ENCODE results near the gene CELF4.
A peak's percentile ranks its signal among the peaks of the same experiment; 100 is the strongest.

The CELF4 gene

DNA sequence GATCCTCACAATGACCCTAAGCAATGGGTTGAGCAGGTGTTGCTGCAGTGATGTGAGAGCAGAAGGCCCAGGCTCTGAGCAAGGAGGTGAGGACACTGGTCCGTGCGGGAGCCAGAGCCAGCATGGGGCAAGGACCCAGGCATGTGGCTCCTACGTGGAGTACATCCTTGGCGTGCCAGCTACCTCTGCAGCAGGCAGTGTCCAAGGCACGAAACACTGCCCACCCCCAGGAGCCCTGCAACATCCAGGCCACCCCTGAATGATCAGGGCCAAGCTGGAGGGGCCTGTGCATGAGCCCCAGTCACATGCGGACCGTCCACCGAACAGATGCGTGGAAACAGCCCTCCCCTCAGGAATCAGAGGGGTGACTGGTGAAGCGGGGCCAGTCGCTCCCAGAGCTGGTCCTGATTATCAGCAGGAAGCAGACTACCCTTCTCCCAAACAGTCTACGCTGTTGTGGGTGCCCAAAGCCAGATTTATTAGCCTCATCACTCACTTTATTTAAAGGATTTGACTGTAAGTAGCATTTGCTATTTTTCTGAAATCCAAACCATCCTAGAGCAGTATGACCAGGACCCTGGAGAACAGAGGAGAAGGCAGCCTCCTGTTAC lies 16.8 kb downstream of the CELF4 start:
- DNase-seq: no peak

DNA sequence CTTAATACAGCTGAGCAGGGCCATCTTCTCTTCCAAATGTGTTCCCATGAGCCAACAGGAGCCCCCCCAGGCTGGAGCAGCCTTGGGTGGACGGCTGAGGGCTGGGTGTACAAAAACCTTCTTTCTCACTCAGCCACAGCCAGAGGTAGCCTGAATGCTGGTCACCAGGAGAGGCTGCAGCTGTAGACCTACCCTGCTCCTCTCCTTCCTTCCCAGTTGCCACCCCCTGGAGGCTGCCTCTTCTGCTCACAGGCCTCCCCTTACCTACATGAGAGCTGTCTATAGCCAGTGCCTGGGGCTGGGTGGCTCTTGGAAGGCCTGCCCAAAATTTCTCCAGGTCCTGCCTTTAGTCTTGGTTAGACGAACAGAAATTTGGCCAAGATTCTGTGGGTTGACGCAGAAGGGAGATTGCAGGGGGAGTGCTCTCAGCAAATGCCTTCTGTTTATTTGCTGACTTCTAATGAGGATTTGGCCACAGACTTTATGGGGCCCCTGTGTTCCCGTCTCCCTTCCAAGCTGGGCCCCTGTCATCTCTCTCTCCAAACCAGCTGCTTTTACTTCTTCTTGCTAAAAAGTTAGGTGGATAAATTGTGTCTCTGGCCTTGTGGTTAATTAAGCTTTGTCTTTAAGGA lies 18.3 kb downstream of the CELF4 start:
- no peak for DNase-seq

DNA sequence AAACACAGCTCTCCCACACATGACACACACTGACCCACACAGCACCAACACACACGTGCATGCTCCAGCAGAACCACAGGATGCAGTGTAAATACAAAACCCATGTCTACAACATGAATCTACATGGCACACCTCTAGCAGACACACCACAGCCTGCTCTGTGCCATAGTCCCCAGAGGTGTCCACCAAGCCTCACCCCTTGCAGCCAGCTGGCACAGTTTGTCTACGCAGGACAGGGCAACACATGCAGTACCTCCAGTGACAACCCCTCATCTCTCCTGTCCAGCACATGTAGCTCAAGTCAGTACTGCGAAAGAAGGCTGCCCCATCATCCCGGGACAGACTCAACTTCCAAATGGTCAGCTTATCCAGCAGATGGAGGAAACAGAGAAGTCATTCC lies 18.9 kb downstream of the CELF4 start:
- no peak for DNase-seq

DNA sequence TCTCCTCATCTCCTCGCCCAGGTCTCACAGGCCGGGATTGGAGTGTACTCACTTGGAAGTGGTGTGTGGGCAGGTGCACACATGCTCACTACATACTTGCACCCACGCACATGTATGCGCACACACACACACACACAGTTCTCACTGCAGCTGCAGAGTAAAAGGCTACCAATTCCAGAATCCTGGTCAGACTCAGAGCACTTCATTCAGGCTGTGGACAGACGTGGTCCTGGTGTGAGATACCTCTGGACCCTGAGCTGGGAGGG lies 19.4 kb downstream of the CELF4 start:
- DNase-seq: no peak

DNA sequence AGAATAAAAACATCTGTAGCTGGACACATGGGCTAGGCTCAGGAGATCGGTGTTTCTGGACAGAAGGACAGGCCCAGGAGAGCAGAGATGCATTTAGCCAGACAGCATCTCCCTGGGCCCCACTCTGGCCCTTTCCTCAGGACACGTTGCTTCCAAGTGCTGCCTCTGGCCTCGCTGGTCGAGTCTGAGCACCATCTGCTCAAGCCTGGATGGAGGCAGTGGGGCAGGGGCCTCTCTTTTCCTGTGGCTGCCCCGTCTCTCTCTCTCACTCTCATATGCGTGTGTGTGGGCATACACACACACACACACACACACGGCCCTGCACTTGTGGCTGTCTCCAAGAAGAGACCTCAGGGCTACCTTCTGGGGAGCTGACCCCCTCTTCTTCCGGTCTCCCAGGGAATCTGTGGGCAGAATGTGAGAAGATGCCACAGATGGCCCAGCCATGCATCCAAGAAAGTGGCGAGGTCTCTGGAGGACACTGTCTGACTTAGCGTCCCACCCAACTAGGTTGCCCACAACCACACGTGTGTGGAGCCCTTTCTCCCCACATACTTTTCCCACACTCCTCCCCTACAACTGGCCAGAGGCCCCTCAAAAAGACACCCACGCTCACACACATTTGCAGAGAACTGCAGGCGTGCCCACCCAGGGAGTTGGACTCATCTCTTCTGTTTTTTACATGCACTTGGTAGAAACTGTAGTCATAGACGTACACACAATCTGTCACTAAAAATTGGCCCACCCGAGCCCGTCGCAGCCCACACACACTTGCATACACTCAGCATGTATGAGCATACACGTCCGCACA lies 19.9 kb downstream of the CELF4 start:
- DNase-seq: peak in 4 of 56 donors; percentile 6 to 54 (median 32)

DNA sequence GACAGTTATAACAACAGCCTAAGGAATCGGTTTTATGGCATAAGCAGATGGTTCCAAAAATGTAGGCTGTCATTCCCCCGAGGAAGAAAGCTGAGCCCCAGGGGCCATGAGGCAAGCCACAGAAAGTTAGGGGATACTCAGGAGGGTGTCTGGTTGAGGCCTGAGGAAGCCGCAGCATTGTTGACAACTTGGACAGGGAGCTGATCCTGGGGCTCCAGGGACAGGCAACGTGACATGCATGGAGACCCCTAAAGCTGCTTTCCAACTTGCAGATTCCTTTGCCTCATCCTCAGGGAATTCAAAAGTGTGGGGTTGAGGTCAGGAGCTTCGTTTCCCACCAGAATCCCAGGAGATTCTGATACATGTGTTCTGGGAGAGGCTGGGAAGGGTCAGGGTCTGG lies 20.9 kb downstream of the CELF4 start:
- DNase-seq: no peak

DNA sequence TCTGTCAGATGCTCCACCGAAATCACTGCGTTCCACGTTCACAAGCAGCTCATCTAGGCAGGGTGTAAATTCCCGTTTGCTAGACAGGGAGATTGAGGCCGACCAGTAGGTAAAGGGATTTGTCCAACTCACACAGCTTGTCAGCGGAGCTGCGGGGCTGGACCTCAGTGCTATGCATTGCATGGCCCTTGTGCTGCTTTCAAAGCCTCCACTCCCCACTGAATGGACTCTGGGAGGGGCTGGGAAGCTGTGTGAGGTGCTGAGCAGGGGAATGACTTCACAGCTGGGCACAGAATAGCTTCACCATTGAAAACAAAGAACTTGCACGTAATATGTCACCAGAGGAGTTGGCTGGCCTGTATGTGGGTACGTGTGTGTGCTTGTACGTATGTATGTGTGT lies 21.4 kb downstream of the CELF4 start:
- no peak for DNase-seq

DNA sequence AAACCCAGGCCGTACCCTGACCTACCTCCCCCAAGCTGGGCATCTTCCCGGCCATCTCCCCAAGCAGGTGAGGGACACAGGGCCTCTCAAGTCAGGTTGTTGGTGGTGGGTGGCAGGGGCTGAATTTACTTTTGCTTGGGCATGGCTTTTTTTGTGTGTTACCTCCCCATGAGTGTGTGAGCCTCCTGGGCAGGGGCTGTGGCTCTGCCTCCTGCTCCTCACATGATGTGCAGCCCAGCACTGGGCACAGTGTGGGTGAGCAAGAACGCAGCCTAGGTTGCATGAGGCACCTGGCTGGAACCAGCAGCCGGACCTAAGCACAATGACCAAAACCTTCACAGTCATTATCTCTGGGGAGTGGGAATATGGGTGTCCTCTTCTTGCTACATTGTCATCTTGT lies 22.3 kb downstream of the CELF4 start:
- no peak for DNase-seq

DNA sequence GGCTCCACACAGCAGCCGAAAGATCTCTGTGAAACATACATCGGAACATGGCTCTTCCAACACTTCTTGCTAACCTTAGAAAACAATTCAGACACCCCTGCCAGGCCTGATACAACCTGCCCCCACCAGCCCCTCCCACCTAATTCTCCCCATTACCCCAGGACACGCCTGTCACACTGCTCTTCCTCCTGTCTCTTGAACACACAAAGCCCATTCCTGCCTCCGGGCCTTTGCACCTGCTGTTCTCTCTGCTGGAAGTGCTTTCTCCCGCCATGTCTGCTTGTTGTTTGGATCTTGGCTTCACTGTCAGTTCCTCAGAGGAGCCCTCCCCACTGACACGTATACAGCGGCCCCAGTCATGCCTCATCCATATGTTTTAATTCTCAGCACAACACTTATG lies 24.1 kb downstream of the CELF4 start:
- DNase-seq: no peak

DNA sequence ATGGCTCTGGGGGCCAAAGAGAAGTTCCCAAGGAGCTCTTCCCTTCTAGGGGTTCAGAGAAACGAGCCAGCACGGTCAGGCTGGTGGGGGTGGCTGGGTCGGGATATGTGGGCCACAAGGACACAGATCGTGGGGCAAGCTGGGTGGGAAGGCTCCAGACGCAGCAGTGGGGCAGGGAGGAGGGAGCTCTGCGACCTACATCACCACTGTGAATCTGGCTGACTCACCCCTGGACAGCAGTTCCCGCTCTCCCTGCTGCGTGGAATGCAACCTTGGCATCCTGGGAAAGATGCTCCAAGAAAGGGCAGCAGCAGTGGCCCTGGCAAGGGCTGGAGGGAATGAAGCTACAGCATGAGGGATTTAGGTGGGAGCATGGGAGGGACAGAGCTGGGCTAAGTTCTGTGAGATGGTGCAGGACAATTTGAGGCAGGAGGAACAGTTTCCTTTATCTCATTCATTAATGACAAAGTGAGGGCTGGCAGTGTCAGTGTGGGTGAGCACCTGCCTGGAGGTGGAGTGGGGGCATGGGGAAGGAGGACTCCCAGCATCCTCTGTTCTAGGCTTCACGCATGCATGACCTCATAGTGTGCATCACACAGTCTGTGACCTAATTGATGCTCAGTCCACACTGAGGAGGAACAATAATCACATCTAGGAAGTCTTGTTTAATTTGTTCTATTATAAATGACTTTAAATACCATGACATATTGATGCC lies 25.0 kb downstream of the CELF4 start:
- DNase-seq: no peak

DNA sequence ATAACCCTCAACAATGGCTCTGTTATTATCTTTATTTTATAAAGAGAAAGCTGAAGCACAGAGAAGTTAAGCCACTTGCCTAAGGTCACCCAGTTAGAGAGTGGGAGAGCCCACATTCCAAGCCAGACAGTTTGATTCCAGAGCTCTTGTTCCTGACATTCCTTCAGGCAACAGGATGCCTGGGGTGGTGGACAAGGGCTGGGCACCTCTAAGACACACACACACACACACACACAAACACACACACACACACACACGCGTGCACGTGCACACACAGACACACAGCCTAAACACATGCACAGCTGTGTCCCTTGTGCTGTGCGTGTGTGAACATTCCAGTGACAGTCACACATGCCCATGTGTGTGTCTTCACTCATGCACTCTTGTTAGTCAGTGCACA lies 26.4 kb downstream of the CELF4 start:
- no peak for DNase-seq

DNA sequence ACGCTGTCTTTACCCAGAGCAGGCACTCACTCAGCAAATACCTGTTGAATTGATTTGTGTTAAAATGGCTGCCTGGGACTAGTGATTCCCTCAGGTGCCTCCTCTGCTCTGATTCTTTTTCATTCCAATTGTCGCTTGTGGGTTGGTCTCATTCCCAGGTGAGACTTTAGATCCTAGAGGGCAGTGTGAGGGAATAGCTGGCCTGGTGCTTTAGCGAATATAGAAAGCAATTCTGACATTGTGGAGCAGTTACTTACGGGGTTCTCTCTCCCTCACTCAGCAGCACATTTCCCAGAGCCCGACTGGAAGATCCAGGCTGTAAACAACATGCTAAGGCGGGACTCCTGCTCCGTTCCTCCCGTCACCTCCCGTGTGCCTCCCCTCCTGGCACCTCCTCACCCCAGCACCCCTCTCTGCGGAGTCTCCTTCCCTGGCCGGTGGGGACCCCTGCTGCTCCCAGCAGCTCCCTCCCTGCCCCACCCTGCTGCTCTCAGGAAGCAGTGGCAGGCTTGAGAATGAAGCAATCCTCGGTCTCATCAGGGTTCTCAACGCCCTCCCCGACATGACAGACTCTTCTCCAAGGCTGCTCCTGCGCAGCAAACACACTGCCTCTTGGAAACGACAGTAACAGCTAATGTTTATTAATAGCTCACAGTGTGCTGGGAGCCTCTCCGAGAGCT lies 26.9 kb downstream of the CELF4 start:
- DNase-seq: peak in 16 of 56 donors; percentile 8 to 68 (median 39)

DNA sequence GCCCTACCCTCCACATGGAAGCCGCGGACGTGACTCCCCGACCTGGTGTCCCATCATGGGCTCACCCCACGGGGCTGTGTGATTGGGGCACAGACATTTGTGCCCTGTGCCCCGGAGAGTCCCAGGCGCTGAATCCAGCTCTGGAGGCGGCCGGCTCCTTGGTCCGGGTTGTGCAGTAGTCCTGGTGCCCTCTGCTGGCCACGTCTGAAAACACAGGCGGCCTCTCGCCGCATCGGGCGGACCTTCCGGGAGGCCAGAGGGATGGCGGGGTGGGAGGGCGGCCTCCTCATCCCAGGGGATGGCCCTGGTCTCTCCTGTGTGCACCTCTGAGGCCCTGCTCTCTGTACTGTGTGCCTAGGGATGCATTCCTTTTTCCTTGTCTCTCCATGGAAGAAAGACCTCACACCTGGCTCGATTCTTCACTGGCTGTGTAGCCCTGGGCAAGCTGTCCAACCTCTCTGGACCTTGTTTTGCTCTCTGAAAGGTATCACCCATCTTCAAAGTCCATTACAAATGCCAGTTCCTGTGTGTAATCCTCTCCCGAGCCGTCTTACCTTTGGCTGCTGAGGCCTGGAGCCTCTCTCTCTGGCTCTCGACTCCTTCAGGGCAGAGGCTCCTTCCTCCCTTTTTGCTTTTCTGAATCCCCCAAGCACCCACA lies 27.6 kb downstream of the CELF4 start:
- DNase-seq: peak in 50 of 56 donors; percentile 4 to 78 (median 44)

DNA sequence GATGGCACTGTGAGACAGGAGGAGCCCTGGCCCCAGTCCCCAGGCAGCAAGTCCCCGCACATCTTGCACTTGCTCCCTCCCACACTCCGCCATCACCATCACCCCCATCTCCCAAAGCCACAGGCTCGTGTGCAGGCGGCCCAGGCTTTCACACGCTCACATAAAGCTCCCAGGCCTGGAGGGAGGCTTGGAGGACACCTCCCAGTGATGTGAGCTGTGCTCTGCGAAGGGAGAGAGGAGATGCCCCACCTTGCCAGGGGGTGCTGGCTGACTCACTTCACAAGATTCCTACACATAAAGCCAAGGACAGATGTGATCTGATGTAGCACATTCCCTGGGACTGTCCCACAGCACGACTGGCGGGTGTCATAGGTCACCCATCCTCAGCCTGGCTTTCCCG lies 28.9 kb downstream of the CELF4 start:
- no peak for DNase-seq

DNA sequence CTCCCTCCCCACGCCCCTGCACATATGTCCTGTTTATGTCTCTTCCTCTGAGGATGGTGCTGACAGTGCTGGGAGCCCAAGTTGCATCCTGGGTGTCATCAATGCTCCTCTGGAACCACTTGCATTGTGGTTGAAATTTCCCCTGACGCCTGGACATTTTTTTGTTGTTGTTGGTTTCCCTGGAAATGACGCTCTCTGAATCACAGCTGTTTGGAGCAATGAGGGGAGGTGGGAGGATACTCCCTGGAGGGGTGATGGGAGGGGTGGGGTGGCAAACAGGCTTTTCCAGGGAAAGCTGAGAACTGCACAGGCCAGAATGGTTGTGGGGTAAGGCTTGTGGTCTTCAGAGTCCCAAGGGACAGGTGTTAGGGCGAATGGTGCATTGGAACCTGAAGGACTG lies 29.6 kb downstream of the CELF4 start:
- DNase-seq: no peak

DNA sequence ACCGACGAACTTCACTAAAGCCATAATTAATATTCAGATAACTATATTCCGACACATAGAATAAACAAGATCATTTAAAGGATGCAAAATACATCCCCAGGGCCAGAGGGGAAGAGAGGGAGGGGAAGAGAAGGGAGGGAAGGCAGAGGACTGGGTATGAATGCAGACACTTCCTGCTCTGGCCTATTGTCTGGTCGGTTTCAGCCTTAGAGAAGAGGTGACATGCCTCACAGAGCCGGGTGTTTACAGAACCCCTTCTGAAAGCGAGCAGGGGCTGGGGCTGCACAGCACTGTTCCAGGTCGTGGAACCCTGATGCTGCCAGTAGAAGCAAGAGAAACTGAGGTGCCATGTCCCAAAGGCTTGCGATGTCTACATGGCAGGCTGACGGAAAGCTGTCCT lies 31.0 kb downstream of the CELF4 start:
- DNase-seq: no peak

DNA sequence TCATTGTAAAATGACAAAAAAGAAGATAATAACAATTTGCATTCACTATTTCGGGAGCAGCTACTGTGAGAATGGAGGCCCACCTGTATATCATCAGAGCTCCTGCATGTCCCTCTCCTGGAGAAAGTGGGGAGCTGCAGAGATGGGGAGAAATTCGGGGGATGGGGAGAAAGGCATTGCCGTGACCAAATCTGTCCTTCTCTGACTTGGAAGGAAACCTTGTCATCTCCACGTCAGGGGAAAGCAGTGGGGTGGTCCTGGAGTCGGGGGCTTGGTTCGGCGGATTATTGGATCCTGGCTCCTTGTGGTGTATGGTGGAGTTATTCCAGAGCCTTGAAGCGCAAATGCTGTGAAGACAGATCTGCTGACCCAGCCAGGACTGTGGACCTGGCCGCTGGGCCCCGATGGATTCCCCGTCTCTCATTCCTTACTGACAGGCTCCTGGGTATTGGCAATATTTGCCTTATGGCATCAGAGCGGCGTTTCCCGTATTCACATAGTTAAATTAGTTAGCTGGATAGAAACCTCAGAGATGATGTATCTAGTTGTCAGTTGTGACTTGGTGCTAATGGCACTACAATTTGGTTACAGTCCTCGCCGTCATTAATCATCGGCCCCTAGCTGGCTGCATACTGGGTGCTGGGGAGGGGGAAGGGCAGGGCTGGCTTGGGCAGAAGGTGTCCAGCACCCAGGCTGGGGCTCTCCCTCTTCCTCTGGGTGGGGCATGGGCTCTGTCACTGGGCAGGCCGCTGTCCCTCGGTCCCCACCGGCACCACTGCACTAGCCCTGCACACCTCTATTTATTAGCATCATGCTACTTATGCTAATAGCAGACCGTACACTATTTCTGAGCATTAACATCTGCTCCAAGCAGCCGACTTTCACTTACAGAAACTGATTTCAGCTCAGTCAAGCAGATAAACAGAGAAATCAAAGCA lies 31.7 kb downstream of the CELF4 start:
- DNase-seq: no peak

DNA sequence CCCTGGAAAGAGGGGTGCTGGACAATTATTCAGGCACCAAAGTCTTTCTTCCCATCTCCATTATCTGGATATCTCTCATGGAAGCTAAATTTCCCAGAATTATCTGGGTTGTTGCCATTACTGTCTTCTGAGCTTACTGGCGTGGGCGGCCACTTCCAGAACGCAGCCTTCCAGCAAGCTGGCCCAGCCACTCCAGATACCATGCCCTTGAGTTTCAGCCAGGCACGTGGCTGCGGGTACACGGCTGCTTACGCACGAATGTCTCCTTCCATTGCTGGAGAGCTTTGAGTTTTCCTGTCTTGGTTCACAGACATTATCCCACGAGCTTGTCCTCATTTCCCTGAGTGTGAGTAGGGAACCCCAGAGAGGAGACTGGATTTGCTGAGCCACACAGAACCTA lies 32.7 kb downstream of the CELF4 start:
- DNase-seq: peak in 15 of 56 donors; percentile 7 to 55 (median 25)

DNA sequence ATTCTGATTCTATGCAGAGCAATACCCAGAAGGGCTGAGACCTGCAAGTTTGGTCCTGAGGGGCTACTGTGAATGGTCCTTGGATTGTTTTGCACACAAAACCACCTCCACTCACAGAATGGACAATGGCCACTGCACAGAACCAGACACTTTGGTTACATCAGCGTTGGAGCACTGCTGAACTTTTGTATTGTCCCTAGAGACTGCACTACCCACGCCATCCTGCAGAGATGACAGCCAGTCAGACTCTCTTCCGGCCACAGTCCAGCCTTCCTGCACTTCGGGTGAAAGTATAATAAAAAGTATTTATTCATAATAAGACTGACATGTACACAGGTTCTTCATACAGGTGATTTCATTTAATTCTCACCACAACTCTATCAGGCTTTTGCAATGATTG lies 35.7 kb downstream of the CELF4 start:
- no peak for DNase-seq

DNA sequence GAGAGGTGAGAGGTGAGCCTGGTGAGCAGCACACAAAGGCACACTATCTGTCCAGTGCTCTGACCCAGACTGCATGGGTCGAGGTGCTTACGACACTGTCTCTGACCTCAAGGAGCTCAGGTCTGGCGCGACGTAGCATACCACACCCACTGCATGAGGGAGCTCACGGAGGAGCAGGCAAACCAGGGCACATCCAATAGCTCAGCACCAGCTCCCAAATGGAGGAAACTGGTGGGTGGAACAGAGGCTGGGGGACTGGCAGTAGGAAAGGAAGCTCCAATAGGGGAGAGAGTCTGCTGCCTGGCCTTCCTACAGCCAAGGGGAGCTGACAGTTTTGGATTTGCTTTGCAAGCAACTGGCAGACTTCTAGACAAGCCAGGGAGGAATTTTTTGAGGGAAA lies 36.3 kb downstream of the CELF4 start:
- no peak for DNase-seq

Data from amygdala (tissue), 56 donors.